NCI-H2029 (cell line): ENCODE data around the gene HIRA.
"Not testable (repeated sequence)": the region's sequence is repeated elsewhere in the genome, so short reads cannot be mapped to it uniquely, and the experiment has no call there.

Experiments
- DNase-seq: peaks from one replicate; lab custom pipeline; 2025; lab: John Stamatoyannopoulos, UW

HIRA gene

GRCh38 chr22:19330205-19330604 lies 101.3 kb downstream of the HIRA start:
- not testable (repeated sequence) for DNase-seq

- no peak for DNase-seq
These were observed 102.1 kb downstream of the HIRA start for GRCh38 chr22:19329454-19329853.

GRCh38 chr22:19325296-19325948 lies 106.1 kb downstream of the HIRA start:
- no peak for DNase-seq

- DNase-seq = not testable (repeated sequence)
These were observed 108.1 kb downstream of the HIRA start for GRCh38 chr22:19323420-19323819.

- no peak for DNase-seq
These were observed 109.8 kb downstream of the HIRA start for GRCh38 chr22:19321757-19322156.

- not testable (repeated sequence) for DNase-seq
These were observed 111.4 kb downstream of the HIRA start for GRCh38 chr22:19320136-19320535.

GRCh38 chr22:19319281-19319680 lies 112.3 kb downstream of the HIRA start:
- DNase-seq = no peak

GRCh38 chr22:19317865-19318264 lies 113.7 kb downstream of the HIRA start:
- no peak for DNase-seq

GRCh38 chr22:19307872-19308271 lies 123.7 kb downstream of the HIRA start:
- no peak for DNase-seq

- DNase-seq = not testable (repeated sequence)
These were observed 125.0 kb downstream of the HIRA start for GRCh38 chr22:19306535-19306934.

GRCh38 chr22:19304547-19304946 lies 127.0 kb downstream of the HIRA start:
- DNase-seq = no peak

GRCh38 chr22:19303785-19304184 lies 127.7 kb downstream of the HIRA start:
- no peak for DNase-seq

GRCh38 chr22:19295733-19296132 lies 135.8 kb downstream of the HIRA start:
- DNase-seq = no peak

GRCh38 chr22:19292458-19293230 lies 138.9 kb downstream of the HIRA start:
- no peak for DNase-seq

- DNase-seq = peak; percentile 38
These were observed 139.7 kb downstream of the HIRA start, which contains the start of gene CLTCL1 for GRCh38 chr22:19291580-19292457. TSS of gene CLTCL1 (minus strand) at chr22:19291719. CDS start at chr22:19291641, 78 bp downstream.

GRCh38 chr22:19291218-19291579 lies 140.3 kb downstream of the HIRA start:
- DNase-seq = no peak

- DNase-seq = no peak
These were observed 140.9 kb downstream of the HIRA start for GRCh38 chr22:19290400-19291217.

GRCh38 chr22:19289475-19290161 lies 141.9 kb downstream of the HIRA start:
- no peak for DNase-seq

- DNase-seq = no peak
These were observed 143.6 kb downstream of the HIRA start for GRCh38 chr22:19287889-19288288.

GRCh38 chr22:19287076-19287707 lies 144.3 kb downstream of the HIRA start:
- peak; percentile 89 for DNase-seq

GRCh38 chr22:19285831-19286230 lies 145.7 kb downstream of the HIRA start:
- DNase-seq = no peak
